Suprapubic skin (tissue), 4 donors: ENCODE measurements around the gene TSPY8.
"Not testable (repeated sequence)": the region's sequence is repeated elsewhere in the genome, so short reads cannot be mapped to it uniquely, and the experiment has no call there.

Experiments used
- CTCF ChIP-seq, 2 donors: fragments of 200-600 bp in 1 of 2; fragments of 450-650 bp in 1 of 2; sonication (generic) in 1 of 2; IDR thresholded peaks; one replicate each; pipeline ENCODE4 v1.5.1; 2016 to 2019; ENCODE audit warnings: antibody characterized with exemption in 2 of 2, mild to moderate bottlenecking in 1 of 2, moderate library complexity in 1 of 2
- EP300 ChIP-seq: sonication (generic); formaldehyde crosslinking; IDR thresholded peaks from one replicate; pipeline ENCODE4 v1.6.1; 2017; ENCODE audit warnings: antibody characterized with exemption
- POLR2A ChIP-seq, 2 donors: fragments of 450-650 bp; IDR thresholded peaks; one replicate each; pipeline ENCODE4 v1.6.1; 2017; ENCODE audit warnings: antibody characterized with exemption in 2 of 2, mild to moderate bottlenecking in 2 of 2, moderate library complexity in 2 of 2
- POLR2AphosphoS5 ChIP-seq, 3 donors: sonication (generic); formaldehyde crosslinking; IDR thresholded peaks; one replicate each; pipeline ENCODE4 v1.6.1; 2017; ENCODE audit warnings: antibody characterized with exemption in 3 of 3

GRCh38 chrY:9398121-9398520 is 40.5 kb downstream of the TSPY8 start, which contains the start of gene TSPY3:
- TF ChIP-seq CTCF (IDR thresholded peaks at IDR 0.05); POLR2A (IDR thresholded peaks at IDR 0.05); POLR2AphosphoS5 (IDR thresholded peaks at IDR 0.05); EP300: not testable (repeated sequence)
